ENCODE data around the gene PLPPR2.
"Not testable (repeated sequence)": the region's sequence is repeated elsewhere in the genome, so short reads cannot be mapped to it uniquely, and the experiment has no call there.

PLPPR2 gene

GRCh38 chr19:11342429-11342828 is 12.8 kb upstream of the PLPPR2 start:
- no peak for DNase-seq

GRCh38 chr19:11345122-11345803 is 10.0 kb upstream of the PLPPR2 start:
- no peak for DNase-seq

- DNase-seq: peak; percentile 90 to 97 (median 94)
Observed at GRCh38 chr19:11346104-11346940, 8.9 kb upstream of the PLPPR2 start, which contains the start of the genes CCDC159 and TMEM205. Gene CCDC159 (plus strand): TSS chr19:11346519. CDS start chr19:11346607, 88 bp downstream. Gene TMEM205 (minus strand): TSS chr19:11346268. CDS start chr19:11345619, 649 bp downstream.

- DNase-seq: no peak
Observed at GRCh38 chr19:11347546-11348039, 7.6 kb upstream of the PLPPR2 start.

- no peak for DNase-seq
Observed at GRCh38 chr19:11349171-11349570, 6.1 kb upstream of the PLPPR2 start.

- not testable (repeated sequence) for DNase-seq
Observed at GRCh38 chr19:11354102-11354501, 1.1 kb upstream of the PLPPR2 start.

- no peak for DNase-seq
Observed at GRCh38 chr19:11356074-11356397, 804 bp downstream of the PLPPR2 start.

GRCh38 chr19:11356676-11357550 is 1.7 kb downstream of the PLPPR2 start:
- DNase-seq: no peak

GRCh38 chr19:11359421-11359820 is 4.2 kb downstream of the PLPPR2 start:
- DNase-seq: no peak

- no peak for DNase-seq
Observed at GRCh38 chr19:11361037-11361770, 6.0 kb downstream of the PLPPR2 start.

GRCh38 chr19:11361771-11362731 is 6.8 kb downstream of the PLPPR2 start:
- DNase-seq: no peak

GRCh38 chr19:11363881-11364280 is 8.6 kb downstream of the PLPPR2 start:
- DNase-seq: no peak

- no peak for DNase-seq
Observed at GRCh38 chr19:11364296-11364904, 9.2 kb downstream of the PLPPR2 start.

- DNase-seq: no peak
Observed at GRCh38 chr19:11364935-11365334, 9.7 kb downstream of the PLPPR2 start.

- no peak for DNase-seq
Observed at GRCh38 chr19:11365557-11366117, 10.4 kb downstream of the PLPPR2 start.

- no peak for DNase-seq
Observed at GRCh38 chr19:11367528-11367927, 12.3 kb downstream of the PLPPR2 start.

- DNase-seq: no peak
Observed at GRCh38 chr19:11370744-11371143, 15.5 kb downstream of the PLPPR2 start.

- no peak for DNase-seq
Observed at GRCh38 chr19:11373166-11373884, 18.1 kb downstream of the PLPPR2 start.

- DNase-seq: no peak
Observed at GRCh38 chr19:11373885-11374432, 18.7 kb downstream of the PLPPR2 start.
